DMS53 (cell line): ENCODE measurements around the gene CLHC1.
"Not testable (repeated sequence)": the region's sequence is repeated elsewhere in the genome, so short reads cannot be mapped to it uniquely, and the experiment has no call there.

Experiments used
- DNase-seq: peaks from one replicate; lab custom pipeline; 2025; lab: John Stamatoyannopoulos, UW

CLHC1 gene

GRCh38 chr2:55136138-55136541 lies 96.0 kb downstream of the CLHC1 start:
- no peak for DNase-seq

- no peak for DNase-seq
Measured at GRCh38 chr2:55135491-55135890, 96.6 kb downstream of the CLHC1 start.

- peak; percentile 26 for DNase-seq
Measured at GRCh38 chr2:55134316-55134706, 97.8 kb downstream of the CLHC1 start.

- DNase-seq, result peak; percentile 39
Measured at GRCh38 chr2:55133467-55134315, 98.4 kb downstream of the CLHC1 start.

- DNase-seq, result no peak
Measured at GRCh38 chr2:55130849-55131248, 101.2 kb downstream of the CLHC1 start.

- not testable (repeated sequence) for DNase-seq
Measured at GRCh38 chr2:55126643-55127042, 105.5 kb downstream of the CLHC1 start.
